HG02973 (cell line): ENCODE results near the gene AP3S2.
"Not testable (repeated sequence)": the region's sequence is repeated elsewhere in the genome, so short reads cannot be mapped to it uniquely, and the experiment has no call there.

Experiments
- ATAC-seq: cut with Tn5 transposase; IDR thresholded peaks from one replicate; pipeline ENCODE4 v1.9.1; 2021; ENCODE audit warnings: moderate library complexity; ENCODE audit not compliant: unreplicated experiment

AP3S2 gene

GRCh38 chr15:89869490-89869889 lies 24.3 kb downstream of the AP3S2 start:
- not testable (repeated sequence) for ATAC-seq

- ATAC-seq, result no peak
Measured at GRCh38 chr15:89864958-89865739, 28.6 kb downstream of the AP3S2 start.

DNA sequence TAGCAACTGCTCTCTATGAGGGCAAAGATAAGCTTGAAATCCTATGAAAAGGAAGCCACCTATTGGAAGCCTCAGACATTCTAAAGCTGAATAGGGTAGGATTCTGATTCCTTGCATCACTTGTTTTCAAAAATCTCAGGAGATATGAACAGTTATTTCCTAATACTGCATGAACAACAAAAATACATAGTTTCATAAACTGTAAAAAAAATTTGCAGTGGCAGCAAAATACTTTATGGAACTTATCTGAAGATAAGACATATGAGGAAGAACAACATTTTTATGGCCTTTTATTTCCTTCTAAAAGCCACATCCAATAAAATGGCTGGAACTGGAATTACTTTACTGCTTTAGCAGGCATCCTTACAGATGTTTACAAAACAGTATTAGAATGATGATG lies 29.9 kb downstream of the AP3S2 start:
- no peak for ATAC-seq

- ATAC-seq, result no peak
Measured at GRCh38 chr15:89860891-89861290, 32.9 kb downstream of the AP3S2 start.

DNA sequence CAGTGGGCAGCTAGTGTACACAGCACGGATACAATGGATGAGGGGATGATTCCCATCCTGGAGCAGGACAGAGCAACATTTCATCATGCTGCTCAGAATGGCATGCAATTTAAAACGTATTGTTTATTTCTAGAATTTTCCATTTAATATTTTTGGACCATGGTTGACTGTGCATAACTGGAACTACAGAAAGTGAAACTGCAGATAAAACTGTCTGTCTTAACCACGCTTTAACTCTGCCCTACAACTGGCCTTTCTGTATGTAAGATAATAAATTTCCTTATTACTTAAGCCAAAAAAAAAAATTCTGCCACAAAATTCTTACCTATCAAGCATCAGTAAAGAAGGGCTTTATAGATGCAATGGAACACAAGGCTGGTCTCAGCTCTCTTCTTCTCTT lies 33.4 kb downstream of the AP3S2 start:
- no peak for ATAC-seq

- ATAC-seq, result no peak
Measured at GRCh38 chr15:89858661-89859458, 34.9 kb downstream of the AP3S2 start.

- ATAC-seq, result no peak
Measured at GRCh38 chr15:89857673-89858072, 36.1 kb downstream of the AP3S2 start.

GRCh38 chr15:89855948-89856347 lies 37.8 kb downstream of the AP3S2 start:
- ATAC-seq, result no peak

DNA sequence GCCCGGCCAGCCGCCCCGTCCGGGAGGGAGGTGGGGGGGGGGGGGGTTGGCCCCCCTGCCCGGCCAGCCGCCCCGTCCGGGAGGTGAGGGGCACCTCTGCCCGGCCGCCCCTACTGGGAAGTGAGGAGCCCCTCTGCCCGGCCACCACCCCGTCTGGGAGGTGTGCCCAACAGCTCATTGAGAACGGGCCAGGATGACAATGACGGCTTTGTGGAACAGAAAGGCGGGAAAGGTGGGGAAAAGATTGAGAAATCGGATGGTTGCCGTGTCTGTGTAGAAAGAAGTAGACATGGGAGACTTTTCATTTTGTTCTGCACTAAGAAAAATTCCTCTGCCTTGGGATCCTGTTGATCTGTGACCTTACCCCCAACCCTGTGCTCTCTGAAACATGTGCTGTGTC lies 38.9 kb downstream of the AP3S2 start:
- ATAC-seq, result not testable (repeated sequence)

DNA sequence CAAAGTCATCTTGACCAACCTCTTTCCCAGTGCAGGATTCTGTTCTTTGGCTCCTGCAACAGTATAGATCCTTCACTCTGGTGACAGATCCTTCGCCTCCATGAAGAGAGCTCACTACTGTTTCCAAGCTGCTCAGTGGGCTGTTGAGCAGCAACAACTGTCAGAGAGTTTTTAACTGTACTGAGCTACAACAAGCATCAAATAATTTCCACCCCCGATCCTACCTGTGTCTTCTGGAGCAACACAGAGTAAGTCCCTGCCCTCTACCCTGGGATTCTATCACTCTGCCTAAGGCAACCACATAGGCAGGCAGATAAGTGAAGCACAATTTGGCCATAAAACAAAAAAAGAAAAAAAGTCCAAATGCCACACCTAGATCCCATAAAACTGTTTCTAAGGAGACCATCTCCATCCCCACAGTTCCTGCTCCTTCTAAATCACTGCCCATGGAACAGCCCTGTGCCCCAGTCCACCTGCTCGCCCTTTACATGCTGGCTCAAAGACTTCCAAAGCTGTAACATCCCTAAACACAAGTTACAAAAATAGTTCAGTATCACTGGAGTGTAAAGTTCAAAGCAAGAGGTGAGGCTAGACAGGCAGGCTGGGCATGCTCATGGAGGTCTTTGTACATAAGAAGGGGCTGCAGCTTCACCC lies 41.3 kb downstream of the AP3S2 start:
- ATAC-seq, result no peak

DNA sequence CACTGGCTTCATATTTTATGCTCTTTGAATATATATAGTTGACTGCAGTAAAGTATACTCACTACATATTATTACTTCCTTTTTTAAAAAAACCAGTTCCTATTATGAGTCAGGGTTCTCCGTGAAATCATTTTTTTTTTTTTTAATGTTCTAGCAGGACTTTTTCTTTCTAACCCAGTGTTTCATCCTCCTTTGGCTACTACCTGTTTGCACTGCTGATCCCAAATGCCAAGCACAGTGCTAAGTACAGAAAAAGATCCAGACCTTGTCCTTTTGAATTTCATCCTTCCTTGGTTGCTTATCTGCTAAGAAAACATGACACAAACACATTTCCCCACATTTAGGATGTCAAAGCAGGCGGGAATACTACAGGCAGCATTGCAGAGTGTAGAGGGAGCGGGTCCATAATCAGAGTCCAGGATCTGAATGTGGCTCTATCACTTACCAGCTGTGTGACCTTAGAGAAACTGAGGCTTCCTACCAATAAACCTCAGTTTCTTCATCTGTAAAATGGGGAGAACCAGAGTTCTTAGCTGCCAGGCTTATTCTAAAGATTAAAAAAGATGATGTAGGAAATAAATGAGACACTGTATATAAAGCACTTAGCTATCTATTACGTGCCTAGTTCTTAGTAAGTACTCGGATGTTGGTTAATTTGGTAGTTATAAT lies 42.0 kb downstream of the AP3S2 start:
- ATAC-seq, result peak; percentile 57

DNA sequence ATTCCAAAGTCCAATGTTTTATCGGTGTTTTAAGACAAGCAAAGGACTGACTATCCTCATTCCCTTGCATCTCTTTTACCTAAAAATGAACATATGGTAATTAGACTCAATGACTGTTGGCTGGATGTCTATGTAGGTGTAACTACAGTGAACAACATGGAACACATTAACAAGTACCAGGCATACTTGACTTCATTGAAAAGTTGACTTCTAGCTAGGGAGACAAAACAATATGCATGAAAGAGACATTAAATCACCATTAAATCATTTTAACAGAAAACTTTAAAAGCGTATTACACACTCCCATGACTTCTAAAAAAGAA lies 44.9 kb downstream of the AP3S2 start:
- peak; percentile 3 for ATAC-seq

DNA sequence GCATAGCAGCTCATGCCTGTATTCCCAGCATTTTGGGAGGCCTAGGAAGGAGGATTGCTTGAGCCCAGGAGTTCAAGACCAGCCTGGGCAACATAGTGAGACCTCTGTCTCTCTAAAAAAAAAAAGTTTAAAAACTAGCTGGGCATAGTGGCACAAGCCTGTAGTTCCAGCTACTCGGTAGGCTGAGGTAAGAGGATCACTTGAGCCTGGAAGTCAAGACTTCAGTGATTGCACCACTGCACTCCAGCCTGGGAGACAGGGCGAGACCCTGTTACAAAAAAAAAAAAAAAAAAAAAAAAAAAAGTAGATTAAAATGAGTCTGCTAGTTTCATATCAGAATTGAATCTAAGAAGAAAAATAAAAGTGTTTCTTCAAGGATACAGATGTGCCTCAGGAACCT lies 46.7 kb downstream of the AP3S2 start:
- ATAC-seq, result no peak

DNA sequence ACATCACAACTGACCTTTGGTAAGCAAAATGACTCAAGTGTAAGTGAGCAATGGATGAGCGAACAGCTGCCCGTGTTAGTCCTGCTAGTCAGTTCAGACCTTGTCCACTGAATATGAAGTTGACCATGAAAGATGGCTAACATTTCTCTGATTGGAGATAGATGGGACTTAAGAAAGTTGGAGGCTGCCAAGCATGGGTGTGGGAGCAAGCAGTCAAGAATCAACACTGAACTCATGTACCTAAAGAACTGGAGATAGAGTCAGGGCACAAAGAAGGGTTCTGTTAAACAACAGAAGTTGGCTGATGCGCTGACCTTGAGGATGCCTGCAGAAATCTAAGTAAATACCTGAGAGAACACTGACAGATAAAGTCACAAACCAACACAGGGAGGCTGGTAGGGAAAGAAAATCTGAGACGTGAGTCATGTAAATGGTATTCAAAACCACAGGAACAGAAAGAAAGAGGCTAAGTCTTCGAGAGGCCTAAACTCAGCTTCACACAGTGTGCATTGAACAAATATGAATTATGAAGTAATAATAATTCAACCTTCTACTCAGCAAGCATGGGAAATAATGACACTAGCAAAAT lies 48.4 kb downstream of the AP3S2 start:
- ATAC-seq, result no peak

- no peak for ATAC-seq
Measured at GRCh38 chr15:89841962-89842361, 51.8 kb downstream of the AP3S2 start.

DNA sequence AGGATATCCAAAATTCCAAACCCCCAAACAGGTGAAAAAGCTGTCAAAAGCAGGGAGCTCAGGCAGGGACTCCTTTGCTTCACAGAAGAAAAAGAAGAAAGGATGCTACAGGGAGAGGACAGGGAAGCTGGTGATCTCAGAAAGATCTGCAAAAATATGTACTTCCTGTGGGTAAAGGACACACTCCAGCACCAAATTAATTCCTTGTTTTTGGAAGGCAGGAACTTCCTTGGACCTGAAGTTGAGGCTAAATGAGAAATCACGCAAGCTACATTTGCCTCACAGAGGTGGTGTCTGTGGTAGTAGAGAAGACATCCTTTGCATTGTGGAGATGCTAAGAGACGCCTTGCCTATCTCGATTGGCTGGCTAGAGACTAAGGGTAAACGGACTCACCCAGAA lies 52.5 kb downstream of the AP3S2 start:
- no peak for ATAC-seq

DNA sequence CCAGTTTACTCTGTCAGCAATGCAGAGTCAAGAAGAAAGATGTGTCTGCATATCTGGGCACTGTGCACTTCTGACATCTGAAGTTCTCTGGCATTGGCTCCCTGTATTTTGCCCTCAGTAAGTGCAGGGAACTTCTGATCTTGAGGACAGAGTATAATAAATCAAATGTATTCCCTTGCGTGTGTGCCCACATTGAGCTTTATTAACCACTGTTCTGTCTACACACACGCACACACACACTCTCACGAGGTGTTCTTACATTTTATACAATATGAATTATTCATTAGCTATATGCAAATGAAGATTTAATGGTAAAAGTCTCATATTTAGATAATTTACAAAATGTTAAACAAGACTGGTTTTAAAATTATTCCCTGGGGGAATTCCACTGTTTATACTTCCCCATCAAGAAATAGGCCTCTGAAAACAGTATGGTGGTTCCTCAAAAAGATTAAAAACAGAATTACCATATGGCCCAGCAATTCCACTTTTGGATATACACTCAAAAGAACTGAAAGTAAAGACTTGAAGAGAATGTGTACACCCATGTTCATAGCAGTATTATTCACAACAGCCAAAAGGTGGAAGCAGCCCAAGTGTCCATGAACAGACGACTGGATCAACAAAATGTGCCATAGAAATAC lies 54.5 kb downstream of the AP3S2 start:
- ATAC-seq, result no peak

DNA sequence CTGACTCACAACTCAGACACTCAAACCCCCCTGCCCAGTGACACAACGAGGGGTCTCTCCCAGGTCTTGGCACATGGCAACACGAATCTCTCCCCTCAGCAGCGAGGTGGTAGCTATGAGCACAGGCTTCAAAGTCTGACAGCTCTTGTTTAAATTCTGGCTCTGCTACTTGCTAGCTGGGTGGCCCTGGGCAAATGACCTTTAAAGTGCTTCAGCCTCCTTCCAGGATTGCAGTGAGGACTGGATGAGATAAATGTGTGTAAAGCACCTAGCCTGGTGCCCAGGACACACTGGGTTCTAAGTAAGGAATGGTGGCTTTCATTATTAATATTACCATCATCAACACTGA lies 56.0 kb downstream of the AP3S2 start:
- ATAC-seq, result no peak

- no peak for ATAC-seq
Measured at GRCh38 chr15:89837134-89837829, 56.5 kb downstream of the AP3S2 start.
